HL-60 (cell line): ENCODE data around the gene RDH5.

Experiments used
- DNase-seq, 2 experiments: peaks; one replicate each; pipeline ENCODE4 v3.0.0-alpha.2; 2010 to 2020; ENCODE audit warnings: low read depth in 1 of 2, low spot score in 1 of 2
- H3K27ac ChIP-seq: fragments of 250-450 bp; sonication (Bioruptor Pico); replicated peaks from 2 replicates; pipeline ENCODE4 v1.5.1; 2020; ENCODE audit warnings: mild to moderate bottlenecking, moderate library complexity
- H3K27me3 ChIP-seq: fragments of 250-450 bp; sonication (Bioruptor Pico); 2 replicates; pipeline ENCODE4 v1.5.1; 2021; ENCODE audit warnings: mild to moderate bottlenecking, moderate library complexity; ENCODE audit not compliant: insufficient read depth, poor library complexity, severe bottlenecking
- H3K4me3 ChIP-seq: replicated peaks from 2 replicates; pipeline ENCODE4 v1.5.1; 2011; ENCODE audit warnings: mild to moderate bottlenecking, control low read depth, low read length; ENCODE audit not compliant: insufficient read depth
- CTCF ChIP-seq: IDR thresholded peaks from one replicate; pipeline ENCODE4 v1.5.1; 2011; ENCODE audit warnings: low read length, control low read depth, inconsistent platforms; ENCODE audit not compliant: insufficient read depth
- GABPA ChIP-seq: IDR thresholded peaks from 2 replicates; pipeline ENCODE4 v1.6.1; 2012; ENCODE audit warnings: low read depth
- POLR2AphosphoS5 ChIP-seq: IDR thresholded peaks from 2 replicates; pipeline ENCODE4 v1.6.1; 2012; ENCODE audit warnings: low read depth
- REST ChIP-seq: IDR thresholded peaks from 2 replicates; pipeline ENCODE4 v1.6.1; 2012; ENCODE audit warnings: low read depth; ENCODE audit not compliant: insufficient replicate concordance
- SPI1 ChIP-seq: IDR thresholded peaks from 2 replicates; pipeline ENCODE4 v1.6.1; 2012; ENCODE audit warnings: low read depth, mild to moderate bottlenecking, borderline replicate concordance

RDH5 gene

GRCh38 chr12:55723516-55724225 lies 3.5 kb downstream of the RDH5 start:
- DNase-seq, result no peak
- Histone ChIP-seq H3K4me3 (no peak overlapping the region), H3K27ac (no peak overlapping the region)

GRCh38 chr12:55724226-55724939 lies 4.2 kb downstream of the RDH5 start:
- Histone ChIP-seq H3K27ac (no peak overlapping the region), H3K4me3 (no peak overlapping the region), H3K27me3 (no peaks in the 10 kb centered on the region)
- peak in 1 of 2 experiments; percentile 80 for DNase-seq
- peak; percentile 39; the same call in 1 of the 2 replicates for TF ChIP-seq SPI1
- no peak; the same call in 1 of the 2 replicates for TF ChIP-seq POLR2AphosphoS5
- peak; percentile 74 for TF ChIP-seq CTCF

More at GRCh38 chr12:55723516-55724225, 3.5 kb downstream of the RDH5 start:
- no peak for TF ChIP-seq REST
- no peak for TF ChIP-seq POLR2AphosphoS5
- TF ChIP-seq CTCF, result no peak
- no peak for TF ChIP-seq GABPA
- TF ChIP-seq SPI1, result no peak
- no peaks in the 10 kb centered on the region for H3K27me3 ChIP-seq

GRCh38 chr12:55724940-55725309 lies 4.7 kb downstream of the RDH5 start:
- no peak overlapping the region for H3K4me3 ChIP-seq
- no peak overlapping the region for H3K27ac ChIP-seq
- no peaks in the 10 kb centered on the region for H3K27me3 ChIP-seq
- DNase-seq, result no peak
- TF ChIP-seq REST (no peak), GABPA (no peak), POLR2AphosphoS5 (no peak), CTCF (no peak), SPI1 (no peak)
